Ovary (tissue), 3 donors: ENCODE data around the gene SMARCD3.

Experiments used
- CTCF ChIP-seq, 3 donors: fragments of 450-650 bp in 2 of 3; fragments of 200-600 bp in 1 of 3; IDR thresholded peaks; one replicate each; pipeline versions ENCODE4 v1.5.1 to v1.8.0; 2016 to 2022; ENCODE audit warnings: antibody characterized with exemption in 3 of 3, mild to moderate bottlenecking in 1 of 3
- EP300 ChIP-seq: sonication (generic); formaldehyde crosslinking; IDR thresholded peaks from one replicate; pipeline ENCODE4 v1.6.1; 2017; ENCODE audit warnings: antibody characterized with exemption
- POLR2A ChIP-seq: fragments of 450-650 bp; IDR thresholded peaks from one replicate; pipeline ENCODE4 v1.6.1; 2017; ENCODE audit warnings: antibody characterized with exemption, mild to moderate bottlenecking, moderate library complexity
- donor health status: DM: no; HTN: no; CAD: no.

- TF ChIP-seq POLR2A (no peak), CTCF (IDR thresholded peaks at IDR 0.05) (no peak), EP300 (no peak)
Measured at GRCh38 chr7:151192002-151192539, 56.4 kb downstream of the SMARCD3 start.
